Measurements from ENCODE around the gene PRDM2. TPM values are rescaled to one million over a fixed set of nuclear protein-coding genes. Genes with fewer than 3 reads are reported as not detected.

PRDM2 gene
- total and polyA plus RNA-seq, 5 donors from 2014 or later, result 16.8 to 221 (median 19.7) TPM

- peaks cover 4 to 30% (median 21%) of the 10 kb centered on the region in 4 donors for H3K4me1 Mint-ChIP-seq
- no peaks in the 10 kb centered on the region for H3K4me1 ChIP-seq (ENCODE audit: control insufficient read depth, insufficient read depth, low read length, poor library complexity, severe bottlenecking)
- H3K36me3 Mint-ChIP-seq, result peaks cover 13% of the 10 kb centered on the region
- ATAC-seq (ENCODE audit: low read depth in 2 of 2) (no peak), DNase-seq (no peak)
- no peaks in the 10 kb centered on the region for H3K27me3 Mint-ChIP-seq
- H3K4me3 Mint-ChIP-seq, result no peak overlapping the region
- no peaks in the 10 kb centered on the region for H3K9me3 Mint-ChIP-seq
- no peak overlapping the region for H3K27ac Mint-ChIP-seq
- no peaks in the 10 kb centered on the region for H3K9me3 ChIP-seq (ENCODE audit: control insufficient read depth in 2 of 2, low read length in 2 of 2)
- no peaks in the 10 kb centered on the region for H3K36me3 ChIP-seq (ENCODE audit: control insufficient read depth, insufficient read depth, low read length)
- H3K27me3 ChIP-seq (ENCODE audit: control insufficient read depth, insufficient read depth, low read length), result no peaks in the 10 kb centered on the region
- H3K27ac ChIP-seq (ENCODE audit: insufficient read depth, low read length, poor library complexity, severe bottlenecking), result no peak overlapping the region
- no peak overlapping the region for H3K4me3 ChIP-seq (ENCODE audit: low read depth, low read length)
Measured at GRCh38 chr1:13806108-13806507, 106.1 kb downstream of the PRDM2 start.

DNA sequence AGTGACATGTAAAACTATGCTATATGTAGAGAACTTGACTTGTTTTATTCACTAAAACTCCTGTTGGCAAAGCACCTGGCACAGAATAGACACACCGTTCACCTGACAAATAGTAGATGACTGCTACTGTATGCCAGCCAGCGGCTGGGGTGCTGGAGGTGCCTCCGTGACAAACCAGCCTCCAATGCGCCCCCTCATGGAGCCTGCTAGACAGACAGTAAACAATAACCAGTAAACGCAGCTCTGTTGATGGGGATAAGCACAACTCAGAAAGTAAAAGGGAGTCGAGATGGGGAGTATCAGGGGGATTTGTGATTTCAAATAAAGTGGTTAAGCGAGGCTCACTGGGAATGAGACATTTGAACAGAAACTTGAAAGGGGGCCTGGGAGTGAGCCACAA is 107.2 kb downstream of the PRDM2 start:
- Mint-ChIP-seq H3K9me3 (no peaks in the 10 kb centered on the region), H3K4me3 (no peak overlapping the region), H3K4me1 (peaks cover 4 to 38% (median 30%) of the 10 kb centered on the region in 4 donors), H3K36me3 (peaks cover 15% of the 10 kb centered on the region), H3K27me3 (no peaks in the 10 kb centered on the region), H3K27ac (peak overlapping the region in 1 of 3 donors; percentile 39)
- Histone ChIP-seq H3K27ac (ENCODE audit: insufficient read depth, low read length, poor library complexity, severe bottlenecking) (no peak overlapping the region), H3K4me3 (ENCODE audit: low read depth, low read length) (no peak overlapping the region), H3K9me3 (ENCODE audit: control insufficient read depth in 2 of 2, low read length in 2 of 2) (no peaks in the 10 kb centered on the region), H3K4me1 (ENCODE audit: control insufficient read depth, insufficient read depth, low read length, poor library complexity, severe bottlenecking) (no peaks in the 10 kb centered on the region), H3K27me3 (ENCODE audit: control insufficient read depth, insufficient read depth, low read length) (no peaks in the 10 kb centered on the region), H3K36me3 (ENCODE audit: control insufficient read depth, insufficient read depth, low read length) (no peaks in the 10 kb centered on the region)
- DNase-seq (no peak), ATAC-seq (ENCODE audit: low read depth in 2 of 2) (no peak)

DNA sequence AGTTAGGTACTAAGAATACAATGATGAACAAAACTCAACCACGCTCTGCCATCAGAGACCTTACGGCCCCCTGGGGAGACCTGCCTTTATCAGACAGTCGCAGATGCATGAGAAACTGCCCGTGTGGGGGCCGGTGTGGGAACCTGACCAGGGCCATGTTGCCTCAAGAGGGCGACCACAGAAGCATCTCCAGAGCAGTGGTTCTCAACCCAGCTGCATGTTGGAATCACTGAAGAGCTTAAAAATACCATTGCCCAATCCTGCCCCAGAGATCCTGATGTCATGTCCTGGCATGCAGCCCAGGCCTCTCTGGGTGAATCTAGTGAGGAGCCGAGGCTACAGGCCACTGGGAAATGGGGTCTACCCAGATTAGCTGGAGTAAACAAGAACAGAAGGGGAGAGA is 108.7 kb downstream of the PRDM2 start:
- Histone ChIP-seq H3K9me3 (ENCODE audit: control insufficient read depth in 2 of 2, low read length in 2 of 2) (no peaks in the 10 kb centered on the region), H3K36me3 (ENCODE audit: control insufficient read depth, insufficient read depth, low read length) (no peaks in the 10 kb centered on the region), H3K27ac (ENCODE audit: insufficient read depth, low read length, poor library complexity, severe bottlenecking) (no peak overlapping the region), H3K27me3 (ENCODE audit: control insufficient read depth, insufficient read depth, low read length) (no peaks in the 10 kb centered on the region), H3K4me1 (ENCODE audit: control insufficient read depth, insufficient read depth, low read length, poor library complexity, severe bottlenecking) (no peaks in the 10 kb centered on the region), H3K4me3 (ENCODE audit: low read depth, low read length) (no peak overlapping the region)
- Mint-ChIP-seq H3K36me3 (peaks cover 19% of the 10 kb centered on the region), H3K9me3 (no peaks in the 10 kb centered on the region), H3K27me3 (no peaks in the 10 kb centered on the region), H3K4me3 (peak overlapping the region in 1 of 4 donors; percentile 63), H3K4me1 (peaks cover 0 to 43% (median 30%) of the 10 kb centered on the region in 4 donors), H3K27ac (peak overlapping the region in 2 of 3 donors; percentile 47 to 81)
- ATAC-seq (ENCODE audit: low read depth in 2 of 2) (no peak), DNase-seq (no peak)

- Mint-ChIP-seq H3K9me3 (no peaks in the 10 kb centered on the region), H3K36me3 (peaks cover 22% of the 10 kb centered on the region), H3K27me3 (no peaks in the 10 kb centered on the region), H3K4me1 (peaks cover 0 to 41% (median 32%) of the 10 kb centered on the region in 4 donors), H3K4me3 (peak overlapping the region in 1 of 4 donors; percentile 7), H3K27ac (peak overlapping the region in 2 of 3 donors; percentile 47 to 81)
- Histone ChIP-seq H3K36me3 (ENCODE audit: control insufficient read depth, insufficient read depth, low read length) (no peaks in the 10 kb centered on the region), H3K27ac (ENCODE audit: insufficient read depth, low read length, poor library complexity, severe bottlenecking) (no peak overlapping the region), H3K4me1 (ENCODE audit: control insufficient read depth, insufficient read depth, low read length, poor library complexity, severe bottlenecking) (no peaks in the 10 kb centered on the region), H3K27me3 (ENCODE audit: control insufficient read depth, insufficient read depth, low read length) (no peaks in the 10 kb centered on the region), H3K9me3 (ENCODE audit: control insufficient read depth in 2 of 2, low read length in 2 of 2) (no peaks in the 10 kb centered on the region), H3K4me3 (ENCODE audit: low read depth, low read length) (no peak overlapping the region)
- no peak for ATAC-seq (ENCODE audit: low read depth in 2 of 2)
- DNase-seq, result peak in 1 of 3 donors; percentile 15
Measured at GRCh38 chr1:13809461-13810159, 109.6 kb downstream of the PRDM2 start.

DNA sequence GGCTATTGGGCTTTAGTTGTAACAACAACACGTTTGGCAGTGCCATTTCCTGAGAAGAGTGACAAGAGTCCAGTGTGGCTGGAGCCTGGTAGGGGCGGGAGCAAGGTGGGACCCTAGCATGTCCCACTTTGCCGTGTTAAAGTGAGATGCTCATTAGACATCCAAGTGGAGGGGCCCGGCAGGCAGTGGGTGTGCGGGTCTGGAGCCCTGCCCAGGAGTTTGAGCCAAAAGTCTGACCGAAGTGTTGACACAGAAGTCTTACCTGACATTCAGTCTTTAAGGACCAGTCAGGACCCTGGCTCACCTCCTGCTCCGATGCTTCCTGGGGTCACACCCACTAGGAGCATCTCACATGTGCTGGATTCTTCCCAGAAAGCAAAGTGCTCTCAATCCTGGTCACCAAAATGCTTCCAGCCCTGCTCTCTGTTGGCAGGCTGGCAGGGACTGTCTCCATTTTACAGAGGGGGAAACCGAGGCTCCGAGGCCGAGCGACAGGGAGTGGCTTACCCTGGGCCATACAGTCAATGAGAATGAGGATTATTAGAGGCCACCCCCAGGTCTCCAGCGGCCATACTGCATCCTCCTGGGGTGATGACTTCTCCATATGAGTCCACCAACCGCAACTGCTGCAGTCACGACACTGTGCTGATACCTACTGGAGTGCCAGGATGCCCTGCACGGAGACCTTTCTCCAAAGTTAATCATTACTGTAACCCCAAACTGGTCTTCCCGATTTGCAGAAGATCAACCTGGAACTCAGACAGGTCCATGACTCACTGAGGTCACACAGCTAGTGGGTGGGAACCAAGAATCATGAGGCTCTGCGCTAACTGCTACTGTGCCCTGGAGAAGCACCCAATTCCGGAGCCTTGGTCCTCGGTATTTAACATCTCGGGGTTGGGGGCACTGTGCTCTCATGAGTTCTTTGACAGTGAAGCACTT is 112.7 kb downstream of the PRDM2 start:
- Mint-ChIP-seq H3K9me3 (no peaks in the 10 kb centered on the region), H3K27ac (no peak overlapping the region), H3K27me3 (no peaks in the 10 kb centered on the region), H3K4me1 (peaks cover 0 to 32% (median 26%) of the 10 kb centered on the region in 4 donors), H3K36me3 (peaks cover 23% of the 10 kb centered on the region), H3K4me3 (no peak overlapping the region)
- Histone ChIP-seq H3K4me1 (ENCODE audit: control insufficient read depth, insufficient read depth, low read length, poor library complexity, severe bottlenecking) (no peaks in the 10 kb centered on the region), H3K36me3 (ENCODE audit: control insufficient read depth, insufficient read depth, low read length) (peaks cover 7% of the 10 kb centered on the region), H3K27ac (ENCODE audit: insufficient read depth, low read length, poor library complexity, severe bottlenecking) (no peak overlapping the region), H3K27me3 (ENCODE audit: control insufficient read depth, insufficient read depth, low read length) (no peaks in the 10 kb centered on the region), H3K4me3 (ENCODE audit: low read depth, low read length) (no peak overlapping the region), H3K9me3 (ENCODE audit: control insufficient read depth in 2 of 2, low read length in 2 of 2) (no peaks in the 10 kb centered on the region)
- no peak for DNase-seq
- no peak for ATAC-seq (ENCODE audit: low read depth in 2 of 2)

DNA sequence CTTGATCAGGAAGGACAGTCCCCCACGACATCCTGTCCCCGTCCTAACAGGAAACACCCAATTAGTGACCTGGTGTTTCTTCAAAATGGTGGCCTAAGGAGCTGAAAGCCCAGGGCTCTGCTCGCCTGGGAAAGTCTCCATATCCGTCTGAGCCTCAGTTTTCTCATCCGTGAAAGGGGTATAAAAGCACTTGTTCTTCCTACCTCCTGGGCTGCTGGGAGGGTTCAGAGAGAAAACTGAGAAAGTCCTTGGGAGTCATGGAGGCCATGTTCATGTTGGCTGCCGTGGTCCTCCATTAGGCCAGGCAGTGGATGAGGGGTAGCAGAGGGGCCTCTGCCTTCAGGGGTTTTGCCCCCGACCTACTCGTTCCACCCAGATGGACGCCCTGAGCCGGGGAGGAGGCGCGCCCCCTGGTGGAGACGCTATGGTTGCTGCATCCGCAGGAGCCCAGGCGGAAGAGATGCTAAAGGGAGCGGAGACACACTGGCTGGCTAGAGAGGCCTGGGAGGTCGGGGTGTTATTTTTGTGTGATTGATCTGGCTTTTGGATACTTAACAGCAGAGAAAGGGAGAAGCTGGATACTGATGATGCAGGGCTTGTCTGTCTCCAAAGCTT is 113.5 kb downstream of the PRDM2 start:
- Histone ChIP-seq H3K9me3 (ENCODE audit: control insufficient read depth in 2 of 2, low read length in 2 of 2) (no peaks in the 10 kb centered on the region), H3K4me1 (ENCODE audit: control insufficient read depth, insufficient read depth, low read length, poor library complexity, severe bottlenecking) (no peaks in the 10 kb centered on the region), H3K4me3 (ENCODE audit: low read depth, low read length) (no peak overlapping the region), H3K27ac (ENCODE audit: insufficient read depth, low read length, poor library complexity, severe bottlenecking) (no peak overlapping the region), H3K36me3 (ENCODE audit: control insufficient read depth, insufficient read depth, low read length) (peaks cover 7% of the 10 kb centered on the region), H3K27me3 (ENCODE audit: control insufficient read depth, insufficient read depth, low read length) (no peaks in the 10 kb centered on the region)
- H3K9me3 Mint-ChIP-seq, result no peaks in the 10 kb centered on the region
- H3K36me3 Mint-ChIP-seq, result peaks cover 25% of the 10 kb centered on the region
- H3K27ac Mint-ChIP-seq, result no peak overlapping the region
- peak; percentile 24 to 45 (median 26) for DNase-seq
- no peak for ATAC-seq (ENCODE audit: low read depth in 2 of 2)
- H3K4me1 Mint-ChIP-seq, result peaks cover 0 to 31% (median 24%) of the 10 kb centered on the region in 4 donors
- no peak overlapping the region for H3K4me3 Mint-ChIP-seq
- no peaks in the 10 kb centered on the region for H3K27me3 Mint-ChIP-seq

GRCh38 chr1:13814131-13814530 is 114.1 kb downstream of the PRDM2 start:
- Mint-ChIP-seq H3K27ac (no peak overlapping the region), H3K4me1 (peaks cover 0 to 29% (median 19%) of the 10 kb centered on the region in 4 donors), H3K4me3 (no peak overlapping the region), H3K36me3 (peaks cover 25% of the 10 kb centered on the region), H3K27me3 (no peaks in the 10 kb centered on the region), H3K9me3 (no peaks in the 10 kb centered on the region)
- ATAC-seq (ENCODE audit: low read depth in 2 of 2), result no peak
- Histone ChIP-seq H3K36me3 (ENCODE audit: control insufficient read depth, insufficient read depth, low read length) (peaks cover 12% of the 10 kb centered on the region), H3K27ac (ENCODE audit: insufficient read depth, low read length, poor library complexity, severe bottlenecking) (no peak overlapping the region), H3K4me1 (ENCODE audit: control insufficient read depth, insufficient read depth, low read length, poor library complexity, severe bottlenecking) (no peaks in the 10 kb centered on the region), H3K27me3 (ENCODE audit: control insufficient read depth, insufficient read depth, low read length) (no peaks in the 10 kb centered on the region), H3K4me3 (ENCODE audit: low read depth, low read length) (no peak overlapping the region), H3K9me3 (ENCODE audit: control insufficient read depth in 2 of 2, low read length in 2 of 2) (no peaks in the 10 kb centered on the region)
- no peak for DNase-seq
